NT2/D1 (cell line): ENCODE measurements around the gene MEIS1.

Experiments
- DNase-seq: peaks from one replicate; pipeline ENCODE4 v3.0.0-alpha.2; 2011; ENCODE audit warnings: low read depth, low spot score
- H3K27me3 ChIP-seq: 2 replicates; pipeline ENCODE4 v1.6.0; 2011; ENCODE audit warnings: mild to moderate bottlenecking; ENCODE audit not compliant: insufficient read length, insufficient read depth
- H3K36me3 ChIP-seq: 2 replicates; pipeline ENCODE4 v1.6.1; 2011; ENCODE audit warnings: mild to moderate bottlenecking, low read length, mixed read lengths; ENCODE audit not compliant: insufficient read depth, insufficient read length
- H3K4me1 ChIP-seq: 2 replicates; pipeline ENCODE4 v1.5.1; 2011; ENCODE audit not compliant: insufficient read depth, insufficient read length
- H3K4me3 ChIP-seq: 2 replicates; pipeline ENCODE4 v1.5.1; 2011; ENCODE audit warnings: low read depth; ENCODE audit not compliant: insufficient read length
- H3K9ac ChIP-seq: 2 replicates; pipeline ENCODE4 v1.6.0; 2011; ENCODE audit warnings: low read depth; ENCODE audit not compliant: insufficient read length
- H3K9me3 ChIP-seq: 2 replicates; pipeline ENCODE4 v1.5.1; 2011; ENCODE audit warnings: mild to moderate bottlenecking, low read length; ENCODE audit not compliant: insufficient read depth
- SUZ12 ChIP-seq: IDR thresholded peaks from 2 replicates; pipeline ENCODE4 v1.6.1; 2011; ENCODE audit not compliant: insufficient read length, insufficient read depth; ENCODE audit errors: extremely low read depth
- YY1 ChIP-seq: IDR thresholded peaks from 2 replicates; pipeline ENCODE4 v1.6.1; 2011; ENCODE audit not compliant: insufficient read length, insufficient read depth
- ZNF274 ChIP-seq: IDR thresholded peaks from 2 replicates; pipeline ENCODE4 v1.6.1; 2011; ENCODE audit warnings: mild to moderate bottlenecking, low read depth, low read length

Gene MEIS1

GRCh38 chr2:66443186-66443978, 8.5 kb downstream of the MEIS1 start:
- Histone ChIP-seq H3K4me1 (peaks cover 4% of the 10 kb centered on the region), H3K4me3 (no peak overlapping the region), H3K9ac (no peak overlapping the region), H3K36me3 (no peaks in the 10 kb centered on the region), H3K9me3 (no peaks in the 10 kb centered on the region), H3K27me3 (peaks cover 82% of the 10 kb centered on the region)
- DNase-seq, result no peak
- TF ChIP-seq ZNF274 (no peak), YY1 (no peak), SUZ12 (no peak)

- TF ChIP-seq ZNF274, result no peak
- no peak for TF ChIP-seq SUZ12
- TF ChIP-seq YY1, result no peak
- Histone ChIP-seq H3K9me3 (no peaks in the 10 kb centered on the region), H3K36me3 (no peaks in the 10 kb centered on the region), H3K9ac (no peak overlapping the region), H3K4me1 (peaks cover 3% of the 10 kb centered on the region), H3K27me3 (peaks cover 74% of the 10 kb centered on the region), H3K4me3 (no peak overlapping the region)
- no peak for DNase-seq
These were observed 9.3 kb downstream of the MEIS1 start for GRCh38 chr2:66443979-66444861.

- H3K27me3 ChIP-seq, result peaks cover 63% of the 10 kb centered on the region
- H3K4me1 ChIP-seq, result no peaks in the 10 kb centered on the region
- TF ChIP-seq SUZ12 (no peak), ZNF274 (no peak), YY1 (no peak)
- peak overlapping the region; percentile 61 for H3K9ac ChIP-seq
- H3K4me3 ChIP-seq, result peak overlapping the region; percentile 28
- no peaks in the 10 kb centered on the region for H3K36me3 ChIP-seq
- H3K9me3 ChIP-seq, result no peaks in the 10 kb centered on the region
- no peak for DNase-seq
These were observed 10.4 kb downstream of the MEIS1 start for GRCh38 chr2:66445076-66445924.

- H3K9me3 ChIP-seq, result no peaks in the 10 kb centered on the region
- peaks cover 55% of the 10 kb centered on the region for H3K27me3 ChIP-seq
- no peak for TF ChIP-seq ZNF274
- TF ChIP-seq SUZ12, result no peak
- TF ChIP-seq YY1, result no peak
- H3K4me3 ChIP-seq, result peak overlapping the region; percentile 34
- H3K9ac ChIP-seq, result peak overlapping the region; percentile 77
- no peak for DNase-seq
- H3K36me3 ChIP-seq, result no peaks in the 10 kb centered on the region
- no peaks in the 10 kb centered on the region for H3K4me1 ChIP-seq
These were observed 11.3 kb downstream of the MEIS1 start for GRCh38 chr2:66445925-66446871.

GRCh38 chr2:66446941-66447340, 12.0 kb downstream of the MEIS1 start:
- H3K9me3 ChIP-seq, result no peaks in the 10 kb centered on the region
- H3K27me3 ChIP-seq, result peaks cover 47% of the 10 kb centered on the region
- TF ChIP-seq SUZ12, result no peak
- no peak for TF ChIP-seq YY1
- TF ChIP-seq ZNF274, result no peak
- no peaks in the 10 kb centered on the region for H3K36me3 ChIP-seq
- DNase-seq, result no peak
- H3K4me1 ChIP-seq, result no peaks in the 10 kb centered on the region
- H3K4me3 ChIP-seq, result no peak overlapping the region
- H3K9ac ChIP-seq, result peak overlapping the region; percentile 77

- Histone ChIP-seq H3K36me3 (no peaks in the 10 kb centered on the region), H3K4me3 (no peak overlapping the region), H3K27me3 (peaks cover 40% of the 10 kb centered on the region), H3K4me1 (no peaks in the 10 kb centered on the region), H3K9me3 (no peaks in the 10 kb centered on the region), H3K9ac (no peak overlapping the region)
- no peak for DNase-seq
- TF ChIP-seq ZNF274, result no peak
- TF ChIP-seq YY1, result no peak
- no peak for TF ChIP-seq SUZ12
These were observed 12.8 kb downstream of the MEIS1 start for GRCh38 chr2:66447677-66448076.
